GM21528 (cell line): ENCODE data around the gene VWA8.
"Not testable (repeated sequence)": the region's sequence is repeated elsewhere in the genome, so short reads cannot be mapped to it uniquely, and the experiment has no call there.

Source experiments
- ATAC-seq: cut with Tn5 transposase; IDR thresholded peaks from one replicate; pipeline ENCODE4 v1.9.1; 2021; ENCODE audit warnings: mild to moderate bottlenecking, moderate library complexity; ENCODE audit not compliant: unreplicated experiment, low FRiP score

The VWA8 gene

GRCh38 chr13:41930154-41930553, 30.8 kb downstream of the VWA8 start:
- no peak for ATAC-seq

DNA sequence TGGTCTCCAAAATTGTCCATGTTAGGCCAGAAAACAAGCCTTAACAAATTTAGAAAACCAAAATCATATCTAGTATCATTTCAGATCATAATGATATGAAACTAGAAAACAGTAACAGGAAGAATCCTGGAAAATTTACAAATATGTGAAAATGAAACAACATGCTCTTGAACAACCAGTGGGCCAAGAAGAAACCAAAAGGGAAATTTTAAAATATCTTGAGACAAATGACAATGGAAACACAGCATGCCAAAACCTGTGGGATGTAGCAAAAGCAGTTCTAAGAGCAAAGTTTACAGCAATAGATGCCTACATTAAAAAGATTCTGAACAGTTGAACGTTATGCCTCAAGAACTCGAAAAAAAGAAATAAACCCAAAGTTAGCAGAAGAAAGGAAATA, 32.6 kb downstream of the VWA8 start:
- no peak for ATAC-seq

DNA sequence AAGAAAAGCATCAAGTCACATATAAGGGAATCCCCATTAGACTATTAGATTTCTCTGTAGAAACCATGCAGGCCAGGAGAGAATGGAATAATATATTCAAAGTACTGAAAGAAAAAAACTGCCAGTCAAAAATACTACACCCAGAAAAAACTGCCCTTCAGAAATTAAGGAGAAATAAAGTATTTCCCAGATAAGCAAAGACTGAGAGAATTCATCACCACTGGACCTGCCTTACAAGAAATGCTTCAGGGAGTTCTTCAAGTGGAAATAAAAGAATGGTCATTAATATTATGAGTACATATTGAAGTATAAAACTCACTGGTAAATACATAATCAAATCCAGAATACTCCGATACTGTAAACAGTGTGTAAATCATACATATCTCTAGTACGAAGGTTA, 35.9 kb downstream of the VWA8 start:
- ATAC-seq = no peak

- not testable (repeated sequence) for ATAC-seq
Observed at GRCh38 chr13:41922894-41923293, 38.0 kb downstream of the VWA8 start.

GRCh38 chr13:41919741-41920487, 41.0 kb downstream of the VWA8 start:
- ATAC-seq = no peak

DNA sequence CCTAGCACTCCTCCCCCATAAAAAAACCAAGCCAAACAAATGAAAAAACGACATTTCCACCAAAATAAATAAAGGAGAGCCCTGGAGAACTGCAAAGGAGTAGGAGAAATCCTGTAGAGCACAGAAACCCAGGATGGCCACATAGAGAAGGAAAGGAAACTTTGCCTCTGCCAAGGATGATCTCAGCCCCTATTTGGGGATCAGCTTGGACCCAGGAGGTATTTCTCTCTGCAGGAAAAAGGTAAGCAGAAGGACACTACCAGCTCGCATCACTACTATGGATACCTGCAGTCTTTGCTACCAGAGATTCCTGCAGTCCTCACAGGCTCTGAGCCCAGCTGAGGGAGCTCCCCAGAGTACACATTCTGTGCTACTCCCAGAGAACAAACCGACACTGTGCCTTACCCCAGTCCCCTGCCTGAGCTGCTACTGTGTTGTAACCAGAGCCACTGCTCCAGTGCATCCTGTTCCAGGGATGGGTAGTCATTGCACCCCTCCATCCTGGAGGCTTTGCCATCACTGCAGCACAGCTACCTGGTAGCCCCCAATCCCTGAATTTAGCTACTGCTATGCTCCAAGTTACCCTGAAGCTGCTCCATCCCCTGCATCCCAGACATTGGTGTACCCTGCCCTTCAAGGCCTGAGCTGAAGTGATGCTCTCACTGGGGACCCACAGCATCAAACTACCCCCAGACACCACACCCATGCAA, 41.7 kb downstream of the VWA8 start:
- ATAC-seq = no peak

DNA sequence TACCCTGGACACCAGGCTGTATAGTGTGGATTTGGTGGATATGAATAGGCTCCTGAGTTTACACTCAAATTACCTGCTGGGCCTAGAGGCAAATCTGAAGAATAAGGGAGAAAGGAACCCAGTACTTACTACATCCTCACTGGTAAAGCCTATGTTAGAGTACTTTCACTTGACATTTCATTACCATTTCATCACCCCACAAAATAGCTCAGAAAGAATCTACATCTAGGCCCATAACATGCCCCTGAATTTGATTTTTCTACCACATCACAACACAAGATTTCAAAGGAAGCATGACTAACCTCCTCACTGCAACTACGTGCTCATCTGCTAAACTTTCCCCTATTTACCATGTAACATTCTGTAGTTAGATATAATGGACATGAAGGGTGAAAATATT, 43.3 kb downstream of the VWA8 start:
- no peak for ATAC-seq

GRCh38 chr13:41916173-41916954, 44.5 kb downstream of the VWA8 start:
- peak; percentile 95 for ATAC-seq

- ATAC-seq = no peak
Observed at GRCh38 chr13:41915081-41915480, 45.8 kb downstream of the VWA8 start.

DNA sequence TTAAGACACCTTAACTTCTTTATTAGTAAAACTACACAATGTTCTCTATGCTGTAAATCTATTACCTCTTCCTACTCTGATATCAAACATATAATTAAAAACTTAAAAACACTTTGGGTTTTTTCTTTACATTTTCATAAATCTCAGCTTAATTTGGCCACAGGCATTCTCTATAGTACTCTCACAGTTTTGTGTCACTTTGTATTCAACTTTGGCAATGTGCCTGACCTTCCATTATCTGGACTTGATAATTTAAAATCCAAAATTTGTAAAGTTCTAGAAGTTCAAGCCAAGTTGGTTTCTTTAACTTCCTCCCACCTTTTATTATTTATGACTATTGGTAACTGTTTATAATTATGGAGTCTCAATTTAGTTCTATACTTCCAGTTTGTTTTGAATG, 46.4 kb downstream of the VWA8 start:
- ATAC-seq = no peak

- ATAC-seq = no peak
Observed at GRCh38 chr13:41909506-41909905, 51.4 kb downstream of the VWA8 start.

GRCh38 chr13:41905600-41906254, 55.2 kb downstream of the VWA8 start:
- ATAC-seq = no peak

GRCh38 chr13:41900918-41901317, 60.0 kb downstream of the VWA8 start:
- no peak for ATAC-seq

DNA sequence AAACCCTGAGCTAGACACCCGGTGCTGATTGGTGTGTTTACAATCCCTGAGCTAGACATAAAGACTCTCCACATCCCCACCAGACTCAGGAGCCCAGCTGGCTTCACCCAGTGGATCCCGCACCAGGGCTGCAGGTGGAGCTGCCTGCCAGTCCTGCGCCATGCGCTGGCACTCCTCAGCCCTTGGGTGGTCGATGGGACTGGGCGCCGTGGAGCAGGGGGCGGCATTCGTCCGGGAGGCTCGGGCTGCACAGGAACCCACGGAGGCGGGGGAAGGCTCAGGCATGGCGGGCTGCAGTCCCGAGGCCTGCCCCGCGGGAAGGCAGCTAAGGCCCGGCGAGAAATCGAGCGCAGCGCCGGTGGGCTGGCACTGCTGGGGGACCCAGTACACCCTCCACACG, 62.5 kb downstream of the VWA8 start:
- ATAC-seq = not testable (repeated sequence)

- ATAC-seq = no peak
Observed at GRCh38 chr13:41897126-41897525, 63.8 kb downstream of the VWA8 start.

- no peak for ATAC-seq
Observed at GRCh38 chr13:41895478-41895877, 65.4 kb downstream of the VWA8 start.

GRCh38 chr13:41891119-41891518, 69.8 kb downstream of the VWA8 start:
- no peak for ATAC-seq

GRCh38 chr13:41883147-41883546, 77.8 kb downstream of the VWA8 start:
- no peak for ATAC-seq

DNA sequence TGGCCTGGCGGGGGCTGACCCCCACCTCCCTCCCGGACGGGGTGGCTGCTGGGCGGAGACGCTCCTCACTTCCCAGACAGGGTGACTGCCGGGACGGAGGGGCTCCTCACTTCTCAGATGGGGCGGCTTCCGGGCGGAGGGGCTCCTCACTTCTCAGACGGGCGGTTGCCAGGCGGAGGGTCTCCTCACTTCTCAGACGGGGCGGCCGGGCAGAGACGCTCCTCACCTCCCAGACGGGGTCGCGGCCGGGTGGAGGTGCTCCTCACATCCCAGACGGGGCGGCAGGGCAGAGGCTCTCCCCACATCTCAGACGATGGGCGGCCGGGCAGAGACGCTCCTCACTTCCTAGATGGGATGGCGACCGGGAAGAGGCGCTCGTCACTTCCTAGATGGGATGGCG, 79.0 kb downstream of the VWA8 start:
- ATAC-seq = not testable (repeated sequence)

DNA sequence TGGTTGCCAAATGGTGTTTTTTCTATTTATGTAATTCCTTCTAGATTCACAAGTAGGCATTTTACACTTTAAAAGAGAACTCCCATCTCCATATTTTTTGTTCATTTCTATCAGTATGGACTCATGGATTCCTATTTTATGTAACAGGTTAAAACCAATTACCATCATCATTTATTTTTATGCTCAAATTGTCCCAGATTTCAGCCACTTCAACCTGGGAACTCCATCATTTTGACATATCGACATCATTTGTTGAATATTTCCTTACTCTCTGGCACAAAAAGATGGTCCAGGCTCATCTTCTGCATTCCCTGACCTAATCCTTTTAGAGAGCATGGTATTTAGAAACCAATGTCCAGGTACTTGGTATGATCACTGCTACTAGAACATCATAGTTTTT, 79.9 kb downstream of the VWA8 start:
- ATAC-seq = no peak

- no peak for ATAC-seq
Observed at GRCh38 chr13:41864658-41865057, 96.3 kb downstream of the VWA8 start.
